Stimulated activated naive CD8-positive, alpha-beta T cell treated with anti-CD3 and anti-CD28 coated beads, Interleukin-15, amount 100 ng/mL, for 72 hours (primary cell): Measurements from ENCODE around the gene ZNF443.
A peak's percentile ranks its signal among the peaks of the same experiment; 100 is the strongest.
"Not testable (repeated sequence)": the region's sequence is repeated elsewhere in the genome, so short reads cannot be mapped to it uniquely, and the experiment has no call there.

Source experiments
- ATAC-seq: fragments of 150-1000 bp; cut with Tn5 transposase; 2 replicates; pipeline ENCODE4 v1.10.0; 2021; ENCODE audit warnings: mild to moderate bottlenecking, moderate library complexity
- DNase-seq, 2 donors: peaks; one replicate each; pipeline ENCODE4 v3.0.0; 2021 to 2022
- H3K27ac Mint-ChIP-seq, 2 donors: one replicate each; pipeline ENCODE4 v1.8.0; 2022; ENCODE audit warnings: mild to moderate bottlenecking in 2 of 2, mixed read lengths in 2 of 2, moderate library complexity in 2 of 2
- H3K27me3 Mint-ChIP-seq: one replicate; pipeline ENCODE4 v1.8.0; 2022; ENCODE audit warnings: mixed read lengths
- H3K4me1 Mint-ChIP-seq: one replicate; pipeline ENCODE4 v1.8.0; 2022; ENCODE audit warnings: mild to moderate bottlenecking, mixed read lengths
- H3K4me3 Mint-ChIP-seq, 2 donors: one replicate each; pipeline ENCODE4 v1.8.0; 2022; ENCODE audit warnings: mild to moderate bottlenecking in 2 of 2, mixed read lengths in 2 of 2, moderate library complexity in 1 of 2
- H3K9me3 Mint-ChIP-seq, 2 donors: one replicate each; pipeline ENCODE4 v1.8.0; 2022; ENCODE audit warnings: mixed read lengths in 2 of 2

Gene ZNF443

DNA sequence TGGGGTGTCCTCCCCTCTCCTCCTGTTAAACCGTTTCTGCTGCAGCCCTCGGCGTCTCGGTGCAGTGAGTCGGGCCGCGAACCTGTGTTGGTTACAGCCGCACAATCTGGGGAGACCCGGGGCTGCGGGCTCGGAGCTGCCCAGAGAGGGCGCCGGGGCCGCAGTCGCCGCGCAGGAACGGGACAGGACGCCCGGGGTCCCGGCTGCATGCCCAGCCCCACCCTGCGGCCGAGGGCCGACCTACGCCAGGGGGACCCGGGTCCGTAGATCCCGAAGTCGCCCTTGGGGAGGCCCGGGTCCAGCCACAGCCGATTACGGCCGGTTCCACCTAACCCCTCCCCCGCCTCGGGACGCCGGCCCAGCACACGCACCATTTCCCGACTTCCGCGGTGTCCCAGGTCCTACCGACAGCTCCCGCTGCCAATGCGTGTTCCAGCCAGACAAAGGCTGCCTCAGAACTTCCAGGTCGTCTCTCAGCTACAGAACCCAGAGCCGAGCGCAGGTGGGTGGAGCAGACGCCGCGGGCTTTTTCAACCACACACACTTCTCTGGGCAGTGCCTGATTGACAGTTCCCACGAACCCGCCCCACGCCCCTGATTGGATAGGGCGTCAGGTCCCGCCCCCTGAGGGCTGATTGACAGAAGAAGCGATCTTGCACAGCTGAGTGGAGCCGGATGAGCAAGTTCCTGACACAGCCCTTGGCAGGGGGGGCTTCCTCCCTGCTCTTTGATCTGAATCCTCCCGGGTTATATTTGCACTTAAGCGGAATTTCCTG lies at the start of gene ZNF443:
TSS of gene ZNF443 (minus strand) at position 481 of the 776 bp plus-strand sequence. CDS start at position 374, 107 bp downstream.
- peak within 1 kb of the TSS; percentile 91 to 98 for H3K27ac Mint-ChIP-seq
- no peaks in the 10 kb centered on the region for H3K27me3 Mint-ChIP-seq
- DNase-seq (peak; percentile 98 to 99), ATAC-seq (peak; percentile 99)
- H3K9me3 Mint-ChIP-seq, result peaks cover 16 to 21% of the 10 kb centered on the region in 2 donors
- peaks cover 13% of the 10 kb centered on the region for H3K4me1 Mint-ChIP-seq
- H3K4me3 Mint-ChIP-seq, result peak within 1 kb of the TSS; percentile 100

DNA sequence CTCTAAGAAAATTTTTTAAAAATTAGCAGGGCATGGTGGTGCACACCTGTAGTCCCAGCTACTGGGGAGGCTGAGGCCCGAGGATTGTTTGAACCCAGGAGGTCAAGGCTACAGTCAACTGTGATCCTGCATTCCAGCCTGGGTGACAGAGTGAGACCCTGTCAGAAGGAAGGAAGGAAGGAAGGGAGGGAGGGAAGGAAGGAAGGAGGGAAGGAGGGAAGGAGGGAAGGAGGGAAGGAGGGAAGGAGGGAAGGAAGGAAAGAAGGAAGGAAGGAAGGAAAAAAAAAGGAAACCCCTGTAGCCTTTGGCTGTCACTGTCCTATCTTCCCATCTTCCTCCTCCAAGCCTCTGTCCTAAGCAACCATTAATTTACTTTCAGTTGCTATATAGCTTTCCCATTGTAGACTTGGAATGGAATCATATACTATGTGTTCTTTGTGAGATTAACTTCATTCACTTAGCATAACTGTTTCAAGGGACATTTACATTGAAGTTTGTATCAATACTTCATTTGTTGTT lies 45.5 kb upstream of the ZNF443 start:
- H3K27me3 Mint-ChIP-seq, H3K9me3 Mint-ChIP-seq, H3K4me3 Mint-ChIP-seq, ATAC-seq, H3K27ac Mint-ChIP-seq, DNase-seq: not testable (repeated sequence)
- peaks cover 35% of the 10 kb centered on the region for H3K4me1 Mint-ChIP-seq

DNA sequence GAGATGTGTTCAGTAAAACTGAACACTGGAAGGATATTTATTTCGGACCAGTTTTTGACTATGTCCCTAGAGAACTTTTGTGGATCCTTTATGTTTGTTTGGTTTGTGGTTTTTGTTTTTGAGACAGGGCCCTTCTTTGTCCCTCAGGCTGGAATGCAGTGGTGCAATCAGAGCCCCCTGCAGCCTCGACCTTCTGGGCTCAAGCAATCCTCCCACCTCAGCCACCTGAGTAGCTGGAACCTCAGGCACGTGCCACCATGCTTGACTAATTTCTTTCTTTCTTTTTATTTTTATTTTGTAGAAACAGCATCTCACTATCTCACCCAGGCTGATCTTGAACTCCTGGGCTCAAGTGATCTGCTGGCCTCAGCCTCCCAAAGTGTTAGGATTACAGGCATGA lies 44.8 kb upstream of the ZNF443 start:
- Mint-ChIP-seq H3K27ac (no peak overlapping the region), H3K4me1 (peaks cover 37% of the 10 kb centered on the region), H3K4me3 (peak overlapping the region; percentile 15 to 95), H3K9me3 (no peaks in the 10 kb centered on the region), H3K27me3 (no peaks in the 10 kb centered on the region)
- DNase-seq, result no peak
- ATAC-seq, result no peak

DNA sequence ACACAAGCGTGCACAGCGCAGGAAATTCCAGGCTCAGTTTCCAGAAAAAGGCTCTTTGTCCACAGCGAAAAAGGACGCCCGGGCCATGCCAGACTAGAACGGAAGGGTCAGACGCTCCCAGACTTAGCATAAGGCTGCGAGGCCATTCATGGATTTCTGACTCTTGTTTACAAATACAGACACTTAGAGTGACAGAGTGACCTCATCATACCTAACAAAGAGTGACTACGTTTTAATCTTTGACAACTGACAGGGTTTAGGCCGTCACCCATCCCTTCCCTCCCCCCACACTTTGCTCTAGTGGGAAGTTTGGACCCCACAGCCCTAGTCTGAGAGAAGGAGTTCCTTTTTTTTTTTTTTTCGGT lies 44.2 kb upstream of the ZNF443 start:
- H3K4me1 Mint-ChIP-seq, result peaks cover 37% of the 10 kb centered on the region
- peak overlapping the region; percentile 67 to 87 for H3K27ac Mint-ChIP-seq
- no peaks in the 10 kb centered on the region for H3K27me3 Mint-ChIP-seq
- H3K4me3 Mint-ChIP-seq, result peak overlapping the region; percentile 95 to 98
- DNase-seq (no peak), ATAC-seq (peak; percentile 51)
- no peaks in the 10 kb centered on the region for H3K9me3 Mint-ChIP-seq

DNA sequence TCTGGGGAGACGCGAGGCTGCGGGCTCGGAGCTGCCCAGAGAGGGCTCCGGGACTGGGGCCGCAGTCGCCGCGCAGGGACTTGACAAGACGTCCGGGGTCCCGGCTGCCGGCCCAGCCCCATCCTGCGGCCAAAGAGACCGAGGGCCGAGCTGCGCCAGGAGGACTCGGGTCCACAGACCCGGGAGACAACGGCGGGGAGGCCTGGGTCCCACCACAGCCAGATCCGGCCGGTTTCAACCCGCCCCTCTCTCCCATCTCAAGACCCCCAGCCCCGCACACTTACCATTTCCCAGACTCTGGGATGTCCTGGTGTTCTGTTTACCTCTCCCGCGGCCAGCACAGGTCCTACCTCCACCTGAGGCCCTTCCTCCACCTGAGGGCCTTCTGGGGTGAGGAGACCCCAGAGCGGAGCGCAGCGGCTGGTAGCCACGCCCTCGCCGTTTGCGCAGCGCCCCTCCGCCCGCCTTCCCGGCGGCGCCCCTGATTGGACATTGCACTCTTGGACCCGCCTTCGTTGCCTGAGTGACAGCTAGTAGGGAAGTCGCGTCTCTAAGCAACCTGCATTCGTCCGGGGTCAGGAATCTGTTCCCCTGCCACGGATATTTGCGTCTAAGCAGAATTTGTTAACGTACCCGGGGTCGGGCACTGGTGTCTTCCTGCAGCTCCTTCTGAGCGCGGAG lies 43.7 kb upstream of the ZNF443 start, which contains the start of gene ZNF709:
TSS of gene ZNF709 (minus strand) at position 446 of the 681 bp plus-strand sequence. CDS start at position 287, 159 bp downstream.
- peak; percentile 98 for ATAC-seq
- peak within 1 kb of the TSS; percentile 68 to 87 for H3K27ac Mint-ChIP-seq
- H3K4me1 Mint-ChIP-seq, result peaks cover 37% of the 10 kb centered on the region
- no peaks in the 10 kb centered on the region for H3K9me3 Mint-ChIP-seq
- peak within 1 kb of the TSS; percentile 95 to 98 for H3K4me3 Mint-ChIP-seq
- no peaks in the 10 kb centered on the region for H3K27me3 Mint-ChIP-seq
- peak; percentile 85 to 87 for DNase-seq

DNA sequence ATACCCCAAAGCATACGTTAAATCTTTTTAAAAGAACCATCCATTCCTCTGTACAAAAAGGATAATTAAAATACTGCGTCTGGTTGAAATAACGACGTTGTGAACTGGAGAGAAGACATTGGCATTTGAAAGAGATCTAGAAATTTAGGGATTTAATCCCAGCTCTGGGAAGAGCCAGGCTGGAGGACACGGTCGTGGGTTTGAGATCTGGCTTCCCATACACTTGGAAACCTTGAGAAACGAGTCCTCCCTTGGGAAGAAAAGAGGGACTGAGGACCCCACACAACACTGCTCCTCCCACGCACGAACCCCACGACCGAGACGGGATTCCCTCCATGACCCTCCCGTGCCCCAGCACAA lies 43.2 kb upstream of the ZNF443 start:
- H3K9me3 Mint-ChIP-seq, result no peaks in the 10 kb centered on the region
- peaks cover 39% of the 10 kb centered on the region for H3K4me1 Mint-ChIP-seq
- H3K4me3 Mint-ChIP-seq, result peak overlapping the region; percentile 95 to 98
- peak overlapping the region; percentile 68 to 84 for H3K27ac Mint-ChIP-seq
- no peaks in the 10 kb centered on the region for H3K27me3 Mint-ChIP-seq
- no peak for DNase-seq
- ATAC-seq, result no peak

DNA sequence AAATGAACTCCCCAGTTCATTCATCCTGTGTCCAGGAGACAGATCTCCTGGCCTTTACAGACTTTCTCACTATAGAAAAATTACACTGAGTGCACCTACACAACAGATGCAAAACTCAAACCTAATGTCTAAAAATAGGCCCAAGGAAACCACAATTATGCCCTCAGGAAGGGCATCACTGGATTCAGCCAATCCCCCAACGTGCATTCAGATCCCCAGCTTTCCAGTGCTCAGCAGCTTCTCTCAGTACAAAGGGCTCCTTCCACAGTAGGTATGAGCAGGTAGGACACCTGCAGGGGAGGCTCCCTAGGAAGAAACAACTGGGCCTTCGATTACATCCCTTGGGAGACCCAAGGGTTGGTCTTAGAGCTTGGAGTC lies 41.7 kb upstream of the ZNF443 start:
- Mint-ChIP-seq H3K4me1 (peaks cover 51% of the 10 kb centered on the region), H3K27me3 (no peaks in the 10 kb centered on the region), H3K27ac (no peak overlapping the region), H3K4me3 (peak overlapping the region; percentile 13 to 62), H3K9me3 (no peaks in the 10 kb centered on the region)
- ATAC-seq (no peak), DNase-seq (no peak)

DNA sequence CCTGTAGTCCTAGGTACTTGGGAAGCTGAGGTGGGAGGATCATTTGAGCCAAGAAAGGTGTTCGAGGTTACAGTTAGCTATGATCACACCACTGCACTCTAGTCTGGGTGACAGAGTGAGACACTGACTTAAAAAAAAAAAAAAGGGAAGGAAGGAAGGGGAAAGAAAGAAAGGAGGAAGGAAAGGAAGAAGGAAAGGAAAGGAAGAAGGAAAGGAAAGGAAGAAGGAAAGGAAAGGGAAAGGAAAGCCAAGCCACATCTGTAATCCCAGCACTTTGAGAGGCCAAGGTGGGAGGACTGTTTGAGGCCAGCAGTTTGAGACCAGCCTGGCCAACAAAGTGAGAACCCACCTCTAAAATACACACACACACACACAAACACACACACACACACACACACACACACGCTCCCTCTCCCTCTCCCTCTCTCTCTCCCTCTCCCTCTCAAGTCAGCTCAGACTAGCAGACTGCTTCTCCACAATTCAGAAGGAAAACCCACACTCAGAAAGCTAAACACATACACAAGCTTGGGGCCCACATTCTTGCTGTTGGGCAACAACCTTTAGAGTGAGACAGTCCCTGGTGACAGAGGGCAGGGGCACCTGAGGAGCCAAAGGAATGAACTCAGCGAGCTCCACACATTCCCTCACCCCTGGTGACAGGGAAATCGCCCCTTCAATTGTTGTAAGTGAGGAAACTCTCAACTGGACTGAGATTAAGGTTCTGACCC lies 41.1 kb upstream of the ZNF443 start:
- Mint-ChIP-seq H3K4me3 (peak overlapping the region in 1 of 2 donors; percentile 62), H3K9me3 (no peaks in the 10 kb centered on the region), H3K27ac (no peak overlapping the region), H3K27me3 (no peaks in the 10 kb centered on the region), H3K4me1 (peaks cover 51% of the 10 kb centered on the region)
- ATAC-seq, result no peak
- no peak for DNase-seq

DNA sequence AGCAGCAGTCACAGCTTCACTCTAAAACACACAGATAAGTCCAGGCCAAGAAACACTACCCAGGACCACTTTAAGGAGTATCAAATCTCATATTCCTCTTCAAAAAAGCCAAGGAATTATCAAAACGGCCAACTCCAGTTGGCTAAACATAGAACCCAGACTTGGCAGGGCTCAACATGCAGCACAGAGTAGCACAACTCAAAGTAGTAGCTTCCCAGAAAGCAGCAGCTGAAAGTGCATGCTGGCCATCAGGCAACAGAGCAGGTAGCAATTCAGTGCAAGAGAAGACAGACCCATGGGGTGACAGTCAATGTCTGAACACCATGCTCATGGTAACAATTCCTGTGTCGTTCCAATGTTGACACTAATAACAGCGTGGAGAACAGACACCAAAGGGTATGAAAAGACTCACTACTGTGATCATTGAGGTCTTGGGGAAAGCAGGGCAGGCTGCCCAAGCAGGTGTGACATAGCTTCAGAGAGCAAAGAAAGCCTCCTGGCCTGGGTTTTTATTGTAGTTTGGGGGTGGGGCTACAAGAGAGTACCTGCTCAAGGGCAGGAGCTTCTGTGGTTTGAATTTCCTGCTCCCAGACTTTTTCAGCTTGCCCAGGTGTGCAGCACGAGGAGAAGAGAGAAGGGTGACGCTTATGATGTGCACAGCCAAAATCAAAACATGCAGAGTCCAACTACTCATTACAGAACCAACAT lies 37.6 kb upstream of the ZNF443 start:
- no peaks in the 10 kb centered on the region for H3K27me3 Mint-ChIP-seq
- peaks cover 34% of the 10 kb centered on the region for H3K4me1 Mint-ChIP-seq
- no peak for ATAC-seq
- no peaks in the 10 kb centered on the region for H3K9me3 Mint-ChIP-seq
- no peak for DNase-seq
- H3K27ac Mint-ChIP-seq, result peak overlapping the region in 1 of 2 donors; percentile 15
- H3K4me3 Mint-ChIP-seq, result no peak overlapping the region

DNA sequence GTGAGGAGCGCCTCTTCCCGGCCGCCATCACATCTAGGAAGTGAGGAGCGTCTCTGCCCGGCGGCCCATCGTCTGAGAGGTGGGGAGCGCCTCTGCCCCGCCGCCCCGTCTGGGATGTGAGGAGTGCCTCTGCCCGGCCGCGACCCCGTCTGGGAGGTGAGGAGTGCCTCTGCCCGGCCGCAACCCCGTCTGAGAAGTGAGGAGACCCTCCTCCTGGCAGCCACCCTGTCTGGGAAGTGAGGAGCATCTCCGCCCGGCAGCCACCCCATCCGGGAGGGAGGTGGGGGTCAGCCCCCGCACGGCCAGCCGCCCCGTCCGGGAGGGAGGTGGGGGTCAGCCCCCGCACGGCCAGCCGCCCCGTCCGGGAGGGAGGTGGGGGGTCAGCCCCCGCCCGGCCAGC lies 26.8 kb upstream of the ZNF443 start:
- not testable (repeated sequence) for ATAC-seq, H3K27ac Mint-ChIP-seq
- H3K9me3 Mint-ChIP-seq, result peaks cover 27 to 52% of the 10 kb centered on the region in 2 donors

DNA sequence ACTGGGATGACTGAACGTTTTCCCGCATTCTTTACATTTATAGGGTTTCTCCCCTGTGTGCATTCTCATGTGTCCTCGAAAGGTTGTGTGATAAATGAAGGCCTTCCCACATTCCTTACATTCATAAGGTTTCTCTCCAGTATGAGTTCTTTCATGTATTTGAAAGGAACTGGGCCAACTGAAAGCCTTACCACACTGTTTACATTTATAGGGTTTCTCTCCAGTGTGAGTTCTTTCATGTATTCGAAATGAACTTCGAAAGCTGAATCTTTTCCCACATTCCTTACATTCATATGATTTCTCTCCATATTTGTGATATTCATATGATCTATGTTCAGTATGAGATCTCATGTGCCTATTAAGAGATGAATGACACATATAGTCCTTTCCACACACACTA lies 24.4 kb upstream of the ZNF443 start:
- ATAC-seq (no peak), DNase-seq (no peak)
- Mint-ChIP-seq H3K27ac (no peak overlapping the region), H3K9me3 (peaks cover 33 to 48% of the 10 kb centered on the region in 2 donors), H3K4me3 (no peak overlapping the region), H3K4me1 (no peaks in the 10 kb centered on the region), H3K27me3 (no peaks in the 10 kb centered on the region)

More for the DNA sequence above, 26.8 kb upstream of the ZNF443 start:
- not testable (repeated sequence) for H3K4me1 Mint-ChIP-seq, H3K27me3 Mint-ChIP-seq, H3K4me3 Mint-ChIP-seq, DNase-seq

DNA sequence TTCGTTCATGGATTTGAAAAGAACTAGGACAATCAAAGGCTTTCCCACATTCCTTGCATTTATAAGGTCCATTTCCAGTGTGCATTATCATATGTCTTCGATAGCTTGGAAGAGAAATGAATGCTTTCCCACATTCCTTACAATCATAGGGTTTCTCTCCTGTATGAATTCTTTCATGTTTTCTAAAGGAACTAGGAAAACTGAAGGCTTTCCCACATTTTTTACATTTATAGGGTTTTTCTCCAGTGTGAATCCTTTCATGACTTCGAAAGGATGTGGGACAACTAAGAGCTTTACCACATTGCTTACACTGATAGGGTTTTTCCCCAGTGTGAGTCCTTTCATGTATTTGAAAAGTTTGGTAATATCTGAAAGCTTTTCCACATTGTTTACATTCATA lies 23.9 kb upstream of the ZNF443 start:
- ATAC-seq (no peak), DNase-seq (no peak)
- no peaks in the 10 kb centered on the region for H3K27me3 Mint-ChIP-seq
- peaks cover 33 to 44% of the 10 kb centered on the region in 2 donors for H3K9me3 Mint-ChIP-seq
- H3K4me1 Mint-ChIP-seq, result no peaks in the 10 kb centered on the region
- no peak overlapping the region for H3K27ac Mint-ChIP-seq
- H3K4me3 Mint-ChIP-seq, result no peak overlapping the region

DNA sequence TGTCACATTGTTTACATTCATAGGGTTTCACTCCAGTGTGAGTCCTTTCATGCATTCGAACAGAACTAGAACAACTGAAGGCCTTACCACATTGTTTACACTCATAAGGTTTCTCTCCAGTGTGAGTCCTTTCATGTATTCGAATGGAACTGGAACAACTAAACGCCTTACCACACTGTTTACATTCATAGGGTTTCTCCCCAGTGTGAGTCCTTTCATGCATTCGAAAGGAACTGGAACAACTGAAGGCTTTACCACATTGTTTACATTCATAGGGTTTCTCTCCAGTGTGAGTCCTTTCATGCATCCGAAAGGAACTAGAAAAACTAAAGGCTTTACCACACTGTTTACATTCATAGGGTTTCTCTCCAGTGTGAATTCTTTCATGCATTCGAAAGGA lies 23.3 kb upstream of the ZNF443 start:
- H3K27me3 Mint-ChIP-seq, result not testable (repeated sequence)
- peaks cover 33 to 48% of the 10 kb centered on the region in 2 donors for H3K9me3 Mint-ChIP-seq

DNA sequence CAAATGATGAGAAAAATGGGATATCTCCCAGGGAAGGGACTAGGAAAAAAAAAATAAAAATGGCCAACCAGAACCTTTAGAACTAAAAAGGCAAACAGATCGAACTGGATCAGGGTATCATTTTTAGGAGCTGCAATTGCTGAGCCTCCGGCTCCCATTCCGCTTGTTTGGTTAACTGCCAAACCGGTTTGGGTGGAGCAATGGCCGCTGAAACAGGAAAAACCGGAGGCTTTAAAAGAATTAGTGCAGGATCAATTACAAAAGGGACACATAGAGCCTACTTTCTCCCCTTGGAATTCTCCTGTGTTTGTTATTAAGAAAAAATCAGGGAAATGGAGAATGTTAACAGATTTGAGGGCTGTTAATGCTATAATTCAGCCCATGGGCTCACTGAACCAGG lies 12.7 kb upstream of the ZNF443 start:
- ATAC-seq (no peak), DNase-seq (no peak)
- no peak overlapping the region for H3K27ac Mint-ChIP-seq
- no peaks in the 10 kb centered on the region for H3K27me3 Mint-ChIP-seq
- H3K4me3 Mint-ChIP-seq, result no peak overlapping the region
- H3K4me1 Mint-ChIP-seq, result no peaks in the 10 kb centered on the region
- peaks cover 35 to 53% of the 10 kb centered on the region in 2 donors for H3K9me3 Mint-ChIP-seq

More for the DNA sequence above, 23.3 kb upstream of the ZNF443 start:
- not testable (repeated sequence) for H3K4me1 Mint-ChIP-seq, ATAC-seq, H3K4me3 Mint-ChIP-seq, H3K27ac Mint-ChIP-seq, DNase-seq

DNA sequence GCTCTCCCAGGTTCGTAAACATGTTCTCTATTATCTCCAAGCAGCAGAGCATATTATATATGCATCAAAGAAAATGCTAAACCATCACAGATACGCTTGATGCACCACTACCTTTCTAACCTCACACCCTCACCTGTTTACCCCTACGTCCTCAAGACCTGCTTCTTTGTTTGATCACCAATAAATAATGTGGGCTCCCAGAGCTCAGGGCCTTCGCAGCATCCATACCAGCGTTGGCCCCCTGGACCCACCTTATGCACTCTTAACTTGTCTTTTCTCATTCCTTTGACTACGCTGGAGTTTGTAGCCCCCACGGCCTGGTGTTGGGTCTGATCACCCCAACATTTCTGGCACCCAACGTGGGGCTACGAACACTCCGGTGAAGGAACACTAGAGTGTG lies 10.0 kb upstream of the ZNF443 start:
- H3K9me3 Mint-ChIP-seq, result peaks cover 39 to 60% of the 10 kb centered on the region in 2 donors
- ATAC-seq (no peak), DNase-seq (no peak)
- no peaks in the 10 kb centered on the region for H3K4me1 Mint-ChIP-seq
- H3K27me3 Mint-ChIP-seq, result no peaks in the 10 kb centered on the region
- no peak overlapping the region for H3K27ac Mint-ChIP-seq
- no peak overlapping the region for H3K4me3 Mint-ChIP-seq
